GM10266 (cell line): ENCODE data around the gene ZPR1.

Experiments
- DNase-seq: peaks from one replicate; pipeline ENCODE4 v3.0.0; 2012; ENCODE audit errors: extremely low spot score
- CTCF ChIP-seq: IDR thresholded peaks from 2 replicates; pipeline ENCODE4 v1.5.1; 2012; ENCODE audit warnings: mild to moderate bottlenecking, low read depth; ENCODE audit not compliant: control insufficient read depth, insufficient read depth; ENCODE audit errors: missing control alignments

ZPR1 gene

GRCh38 chr11:116782728-116783127 is 5.1 kb downstream of the ZPR1 start:
- DNase-seq, result no peak
- no peak for TF ChIP-seq CTCF

GRCh38 chr11:116778556-116778955 is 9.3 kb downstream of the ZPR1 start:
- DNase-seq, result no peak
- TF ChIP-seq CTCF, result no peak

GRCh38 chr11:116777056-116777455 is 10.8 kb downstream of the ZPR1 start:
- no peak for DNase-seq
- no peak for TF ChIP-seq CTCF

GRCh38 chr11:116776522-116776984 is 11.3 kb downstream of the ZPR1 start:
- TF ChIP-seq CTCF, result no peak
- no peak for DNase-seq

GRCh38 chr11:116775975-116776374 is 11.8 kb downstream of the ZPR1 start:
- TF ChIP-seq CTCF, result no peak
- no peak for DNase-seq

- no peak for DNase-seq
Measured at GRCh38 chr11:116774661-116775060, 13.2 kb downstream of the ZPR1 start.

More at GRCh38 chr11:116774661-116775060, 13.2 kb downstream of the ZPR1 start:
- TF ChIP-seq CTCF, result no peak
